Tibial artery (tissue), 4 donors: ENCODE results near the gene KCNQ1.

Experiments used
- DNase-seq, 2 donors: peaks; one replicate each; pipeline ENCODE4 v3.0.0-alpha.2; 2019
- H3K27ac ChIP-seq, 2 donors: fragments of 200-600 bp; sonication (generic) in 1 of 2; 1 replicate in 1 of 2; 2 replicates in 1 of 2; pipeline ENCODE4 v1.5.1; 2018 to 2019; ENCODE audit warnings: mild to moderate bottlenecking in 1 of 2
- H3K27me3 ChIP-seq, 2 donors: fragments of 200-600 bp; sonication (generic) in 1 of 2; one replicate each; pipeline versions ENCODE4 v1.5.1 to v1.6.0; 2016 to 2019
- H3K36me3 ChIP-seq, 3 donors: fragments of 200-600 bp; sonication (generic) in 2 of 3; one replicate each; pipeline ENCODE4 v1.5.1; 2016 to 2019; ENCODE audit warnings: mild to moderate bottlenecking in 2 of 3
- H3K4me1 ChIP-seq, 4 donors: fragments of 200-600 bp; sonication (generic) in 2 of 4; 1 replicate in 3 of 4; 2 replicates in 1 of 4; pipeline ENCODE4 v1.5.1; 2016 to 2019
- H3K4me3 ChIP-seq, 2 donors: fragments of 200-600 bp; sonication (generic) in 1 of 2; 1 replicate in 1 of 2; 2 replicates in 1 of 2; pipeline ENCODE4 v1.5.1; 2018 to 2019; ENCODE audit warnings: mild to moderate bottlenecking in 2 of 2
- H3K9me3 ChIP-seq, 3 donors: fragments of 200-600 bp; sonication (generic) in 1 of 3; one replicate each; pipeline ENCODE4 v1.5.1; 2016 to 2019
- CTCF ChIP-seq, 2 experiments: fragments of 200-600 bp in 1 of 2; fragments of 450-650 bp in 1 of 2; IDR thresholded peaks; one replicate each; pipeline ENCODE4 v1.5.1; 2017 to 2019; ENCODE audit warnings: antibody characterized with exemption in 2 of 2, mild to moderate bottlenecking in 1 of 2, moderate library complexity in 1 of 2
- intact Hi-C: fragments of 100-400 bp; cut with DNase I; formaldehyde crosslinking; loops from one replicate; pipeline ENCODE4 v1.15.0; 2023; ENCODE audit warnings: low total_unique reads

The KCNQ1 gene

DNA sequence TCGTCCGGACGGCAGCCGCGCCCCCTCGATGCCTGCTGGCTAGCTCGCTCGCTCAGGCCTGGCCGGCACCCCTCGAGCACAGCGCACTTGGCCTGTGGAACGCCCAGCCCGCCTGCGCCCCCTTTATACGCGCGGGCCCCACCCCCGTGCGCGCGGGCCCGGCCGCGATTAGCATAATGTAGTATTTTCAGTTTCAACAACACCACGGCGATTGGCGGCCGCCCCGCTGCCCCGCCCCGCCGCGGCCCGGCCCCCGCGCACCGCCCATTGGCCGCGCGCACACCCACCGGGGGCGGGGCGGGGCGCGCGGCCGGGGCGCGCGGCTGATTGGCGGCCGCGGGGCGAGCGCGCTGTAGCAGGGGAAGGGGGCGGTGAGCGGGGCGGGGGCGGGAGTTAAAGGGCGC lies 440.9 kb downstream of the KCNQ1 start, which contains the start of gene CDKN1C:
CDKN1C (minus strand) TSS at position 98 of the 404 bp plus-strand sequence. CDS start 319 bp downstream, outside the sequence.
- TF ChIP-seq CTCF (IDR thresholded peaks at IDR 0.05), result peak in 1 of 2 experiments; percentile 11
- Histone ChIP-seq H3K4me1 (peaks cover 0 to 40% (median 14%) of the 10 kb centered on the region in 4 donors), H3K9me3 (no peaks in the 10 kb centered on the region), H3K4me3 (peak within 1 kb of the TSS; percentile 87 to 89), H3K36me3 (no peaks in the 10 kb centered on the region), H3K27me3 (peaks cover 0 to 5% of the 10 kb centered on the region in 2 donors), H3K27ac (peak within 1 kb of the TSS; percentile 82 to 84)
- DNase-seq, result peak; percentile 91 to 96
- intact Hi-C loops, result loop anchor here (5.0 to 10.0 kb wide), 4 partner anchors 58 to 539 kb away; partner anchors contain the start of gene KCNQ1OT1

- Histone ChIP-seq H3K27me3 (peaks cover 0 to 8% of the 10 kb centered on the region in 2 donors), H3K27ac (peak overlapping the region; percentile 82 to 84), H3K9me3 (no peaks in the 10 kb centered on the region), H3K4me1 (peaks cover 0 to 44% (median 14%) of the 10 kb centered on the region in 4 donors), H3K4me3 (peak overlapping the region; percentile 87 to 89), H3K36me3 (no peaks in the 10 kb centered on the region)
- peak in 1 of 2 donors; percentile 78 for DNase-seq
- TF ChIP-seq CTCF (IDR thresholded peaks at IDR 0.05), result peak in 1 of 2 experiments; percentile 8
- intact Hi-C loops, result loop anchor here (5.0 to 10.0 kb wide), 4 partner anchors 59 to 538 kb away; partner anchors contain the start of gene KCNQ1OT1
Measured at GRCh38 chr11:2886191-2886894, 441.5 kb downstream of the KCNQ1 start.

- H3K4me1 ChIP-seq, result peaks cover 0 to 45% (median 17%) of the 10 kb centered on the region in 4 donors
- peak overlapping the region; percentile 82 to 84 for H3K27ac ChIP-seq
- intact Hi-C loops, result loop anchor here (5.0 to 10.0 kb wide), 4 partner anchors 60 to 538 kb away; partner anchors contain the start of gene KCNQ1OT1
Measured at GRCh38 chr11:2886936-2887335, 442.1 kb downstream of the KCNQ1 start.

DNA sequence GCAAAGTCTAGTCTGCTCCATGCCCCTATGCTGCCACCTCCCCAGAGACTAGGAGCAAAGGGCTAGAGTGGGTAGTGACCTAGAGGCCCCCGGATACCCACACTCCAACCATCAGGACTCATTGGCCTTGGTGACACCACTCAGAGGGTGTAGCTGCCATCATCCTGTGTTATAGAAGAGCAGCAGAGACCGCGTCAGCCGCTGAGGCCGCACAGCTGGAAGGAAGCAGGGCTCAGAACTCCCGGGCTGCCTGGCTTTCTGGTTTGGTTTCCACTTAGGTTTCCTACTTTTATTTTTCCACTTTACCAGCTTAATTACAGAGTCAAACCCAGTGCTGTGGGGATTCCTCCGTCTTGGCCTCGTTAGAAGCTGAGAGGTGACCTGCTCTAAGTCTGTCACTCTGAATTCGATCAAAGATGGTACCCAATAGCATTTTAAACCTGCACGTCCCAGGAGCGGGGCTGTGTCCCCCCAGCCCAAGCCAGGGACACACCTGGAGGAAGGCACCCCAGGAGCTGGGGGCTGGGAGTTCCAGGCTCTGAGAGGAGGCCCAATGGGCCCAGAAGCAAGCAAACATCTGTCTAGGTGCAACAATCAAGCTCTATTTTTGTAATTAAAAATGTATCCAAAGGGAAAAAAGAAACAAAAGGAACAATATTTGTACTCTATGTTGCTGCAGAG lies 442.8 kb downstream of the KCNQ1 start:
- intact Hi-C loops, result loop anchor here (1.0 to 10.0 kb wide), 5 partner anchors 60 to 537 kb away; partner anchors contain the start of gene KCNQ1OT1
- H3K4me1 ChIP-seq, result peaks cover 0 to 45% (median 23%) of the 10 kb centered on the region in 4 donors
- peaks cover 0 to 20% of the 10 kb centered on the region in 2 donors for H3K27me3 ChIP-seq
- no peak for TF ChIP-seq CTCF (IDR thresholded peaks at IDR 0.05)
- H3K9me3 ChIP-seq, result no peaks in the 10 kb centered on the region
- H3K27ac ChIP-seq, result peak overlapping the region in 1 of 2 donors; percentile 35
- DNase-seq, result peak in 1 of 2 donors; percentile 65
- H3K4me3 ChIP-seq, result no peak overlapping the region
- H3K36me3 ChIP-seq, result no peaks in the 10 kb centered on the region

More at GRCh38 chr11:2886936-2887335, 442.1 kb downstream of the KCNQ1 start:
- Histone ChIP-seq H3K36me3 (no peaks in the 10 kb centered on the region), H3K27me3 (peaks cover 0 to 14% of the 10 kb centered on the region in 2 donors), H3K9me3 (no peaks in the 10 kb centered on the region), H3K4me3 (peak overlapping the region in 1 of 2 donors; percentile 87)
- DNase-seq, result peak in 1 of 2 donors; percentile 66
- TF ChIP-seq CTCF (IDR thresholded peaks at IDR 0.05), result no peak

DNA sequence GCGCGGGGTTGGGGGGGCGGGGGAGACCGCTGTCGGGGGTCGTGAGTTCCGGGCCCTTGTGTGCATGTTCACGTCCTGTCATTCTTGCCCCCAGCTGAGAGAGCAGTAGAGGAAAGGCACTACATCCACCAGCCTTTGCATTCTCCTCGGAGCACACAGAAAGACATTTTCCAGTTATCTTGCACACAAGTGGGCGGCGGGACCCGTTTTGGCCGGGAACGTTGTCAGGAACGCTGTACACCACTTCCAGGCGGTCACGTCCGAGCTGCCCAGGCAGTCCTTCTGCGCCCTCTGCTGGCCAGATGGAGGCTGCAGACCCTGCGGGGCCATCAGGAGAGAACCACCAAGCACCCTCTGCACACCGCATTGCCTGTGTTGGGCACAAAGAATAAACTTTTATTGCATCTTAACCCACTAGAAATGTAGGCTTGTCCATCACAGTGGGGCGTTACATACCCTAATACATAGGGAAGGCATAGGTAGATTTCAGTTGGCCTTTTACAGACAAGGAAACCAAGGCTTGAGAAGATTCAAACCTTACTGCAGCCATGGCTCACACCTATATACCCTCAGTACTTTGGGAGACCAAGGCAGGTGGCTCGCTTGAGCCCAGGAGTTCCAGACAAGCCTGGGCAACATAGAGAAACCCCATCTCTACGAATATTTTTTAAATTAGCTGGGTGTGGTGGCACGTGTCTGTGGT lies 443.6 kb downstream of the KCNQ1 start:
- DNase-seq, result peak; percentile 94 to 95
- Histone ChIP-seq H3K27me3 (peaks cover 0 to 23% of the 10 kb centered on the region in 2 donors), H3K36me3 (no peaks in the 10 kb centered on the region), H3K9me3 (no peaks in the 10 kb centered on the region), H3K4me3 (no peak overlapping the region), H3K4me1 (peaks cover 0 to 41% (median 21%) of the 10 kb centered on the region in 4 donors), H3K27ac (no peak overlapping the region)
- intact Hi-C loops, result loop anchor here (1.0 to 10.0 kb wide), 5 partner anchors 61 to 536 kb away; partner anchors contain the start of gene KCNQ1OT1
- TF ChIP-seq CTCF (IDR thresholded peaks at IDR 0.05), result peak; percentile 98
